ENCODE results near the gene CD82. TPM values are rescaled to one million over a fixed set of nuclear protein-coding genes. Genes with fewer than 3 reads are reported as not detected.

The CD82 gene
- total RNA-seq, 1 donor from 2014 or later, result 144 TPM

DNA sequence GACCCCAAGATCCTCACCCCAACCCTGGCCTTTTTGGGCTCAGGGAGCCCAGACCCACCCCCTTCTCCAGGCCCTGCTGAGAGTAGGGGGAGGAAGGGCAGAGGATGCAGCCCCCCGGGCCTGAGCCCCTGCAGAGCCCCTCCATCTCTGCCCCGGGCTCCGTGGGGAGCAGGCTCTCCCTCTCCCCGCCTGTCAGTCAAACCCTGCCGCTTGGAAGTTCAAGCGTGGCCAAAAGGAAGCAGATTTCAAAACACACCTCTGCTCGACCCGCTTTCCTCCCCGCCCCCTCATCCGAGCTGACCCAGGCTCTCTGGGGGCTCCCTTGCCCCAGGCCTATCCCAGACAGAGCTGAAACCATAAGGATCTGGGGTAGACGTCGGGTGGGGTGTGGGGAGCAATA, 39.0 kb upstream of the CD82 start:
- DNase-seq, result no peak
- no peaks in the 10 kb centered on the region for H3K36me3 ChIP-seq
- H3K4me1 ChIP-seq, result peaks cover 15% of the 10 kb centered on the region
- no peak overlapping the region for H3K27ac ChIP-seq
- TF ChIP-seq, protein P1, sequence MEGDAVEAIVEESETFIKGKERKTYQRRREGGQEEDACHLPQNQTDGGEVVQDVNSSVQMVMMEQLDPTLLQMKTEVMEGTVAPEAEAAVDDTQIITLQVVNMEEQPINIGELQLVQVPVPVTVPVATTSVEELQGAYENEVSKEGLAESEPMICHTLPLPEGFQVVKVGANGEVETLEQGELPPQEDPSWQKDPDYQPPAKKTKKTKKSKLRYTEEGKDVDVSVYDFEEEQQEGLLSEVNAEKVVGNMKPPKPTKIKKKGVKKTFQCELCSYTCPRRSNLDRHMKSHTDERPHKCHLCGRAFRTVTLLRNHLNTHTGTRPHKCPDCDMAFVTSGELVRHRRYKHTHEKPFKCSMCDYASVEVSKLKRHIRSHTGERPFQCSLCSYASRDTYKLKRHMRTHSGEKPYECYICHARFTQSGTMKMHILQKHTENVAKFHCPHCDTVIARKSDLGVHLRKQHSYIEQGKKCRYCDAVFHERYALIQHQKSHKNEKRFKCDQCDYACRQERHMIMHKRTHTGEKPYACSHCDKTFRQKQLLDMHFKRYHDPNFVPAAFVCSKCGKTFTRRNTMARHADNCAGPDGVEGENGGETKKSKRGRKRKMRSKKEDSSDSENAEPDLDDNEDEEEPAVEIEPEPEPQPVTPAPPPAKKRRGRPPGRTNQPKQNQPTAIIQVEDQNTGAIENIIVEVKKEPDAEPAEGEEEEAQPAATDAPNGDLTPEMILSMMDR (IDR thresholded peaks at IDR 0.05), result no peak
- no peaks in the 10 kb centered on the region for H3K9me3 ChIP-seq
- no peak for ATAC-seq
- intact Hi-C loops (cut with DNase I), result no loop called here
- peaks cover 3% of the 10 kb centered on the region for H3K27me3 ChIP-seq
- no peak overlapping the region for H3K4me3 ChIP-seq

DNA sequence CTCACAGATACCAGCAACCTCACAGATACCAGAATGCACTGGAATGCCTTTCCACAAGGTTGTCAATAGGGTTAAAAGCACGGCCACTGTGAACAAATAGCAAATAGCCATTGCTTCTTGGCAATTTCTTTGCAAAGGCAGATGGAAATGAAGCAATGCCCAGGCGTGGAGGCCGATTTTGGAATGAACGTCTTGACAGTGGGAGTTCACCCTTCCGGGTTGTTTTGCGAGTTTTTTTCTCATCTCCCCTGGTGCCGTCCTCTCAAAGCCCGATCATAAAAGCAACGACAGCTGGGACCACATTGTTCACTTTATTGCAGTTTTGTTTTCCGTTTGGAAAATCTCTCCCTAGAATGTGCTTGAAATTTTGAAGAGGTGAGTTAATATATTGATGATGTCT, 38.0 kb upstream of the CD82 start:
- DNase-seq, result no peak
- no peak overlapping the region for H3K27ac ChIP-seq
- ATAC-seq, result no peak
- no peaks in the 10 kb centered on the region for H3K36me3 ChIP-seq
- no peaks in the 10 kb centered on the region for H3K9me3 ChIP-seq
- TF ChIP-seq, protein P1 (IDR thresholded peaks at IDR 0.05), result no peak
- intact Hi-C loops (cut with DNase I), result no loop called here
- H3K4me3 ChIP-seq, result no peak overlapping the region
- H3K4me1 ChIP-seq, result peaks cover 15% of the 10 kb centered on the region
- peaks cover 3% of the 10 kb centered on the region for H3K27me3 ChIP-seq

DNA sequence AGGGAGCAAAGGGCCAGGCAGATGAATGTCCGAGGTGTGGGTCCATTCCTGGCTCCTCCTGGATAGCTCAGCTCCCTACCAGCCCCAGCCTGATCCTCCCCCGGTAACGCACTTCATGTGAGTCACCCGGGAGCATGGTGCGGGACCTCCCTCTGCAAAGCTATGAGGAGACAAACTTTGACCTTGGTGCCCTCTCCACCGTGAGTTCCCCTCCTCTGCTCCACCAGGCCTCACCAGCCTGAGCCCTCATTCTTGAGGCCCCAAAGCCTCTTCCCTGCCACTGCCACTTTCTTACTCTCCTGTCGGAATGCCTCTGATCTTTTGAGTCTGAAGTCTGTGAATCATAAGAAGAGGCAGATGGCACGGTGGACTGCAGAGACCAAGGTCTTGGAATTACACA, 37.4 kb upstream of the CD82 start:
- no peak for ATAC-seq
- Histone ChIP-seq H3K9me3 (no peaks in the 10 kb centered on the region), H3K36me3 (no peaks in the 10 kb centered on the region), H3K27ac (no peak overlapping the region), H3K4me1 (peaks cover 15% of the 10 kb centered on the region), H3K27me3 (peaks cover 3% of the 10 kb centered on the region), H3K4me3 (no peak overlapping the region)
- intact Hi-C loops (cut with DNase I), result no loop called here
- TF ChIP-seq, protein P1 (IDR thresholded peaks at IDR 0.05), result no peak
- DNase-seq, result no peak

DNA sequence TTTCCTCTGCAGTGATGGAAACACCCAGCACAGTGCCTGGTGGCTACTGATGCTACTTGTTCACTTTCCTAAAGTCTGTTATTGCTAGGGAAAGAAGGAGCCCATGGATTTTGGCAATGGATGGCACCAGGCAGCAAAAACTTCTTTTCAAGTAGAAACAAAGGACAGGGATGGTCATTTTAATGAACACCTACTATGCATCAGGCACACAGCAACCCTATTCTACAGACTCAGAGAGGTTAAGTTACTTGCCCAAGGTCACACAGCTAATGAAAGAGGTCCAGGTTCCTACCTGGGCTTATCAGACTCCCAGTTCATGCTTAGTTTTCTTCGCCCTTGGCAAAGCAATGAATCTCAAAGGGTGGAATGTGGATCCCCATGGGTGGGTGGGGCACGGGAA, 36.9 kb upstream of the CD82 start:
- Histone ChIP-seq H3K27me3 (peaks cover 3% of the 10 kb centered on the region), H3K4me3 (no peak overlapping the region), H3K27ac (no peak overlapping the region), H3K4me1 (peaks cover 15% of the 10 kb centered on the region), H3K36me3 (no peaks in the 10 kb centered on the region), H3K9me3 (no peaks in the 10 kb centered on the region)
- no peak for DNase-seq
- TF ChIP-seq, protein P1 (IDR thresholded peaks at IDR 0.05), result no peak
- intact Hi-C loops (cut with DNase I), result no loop called here
- no peak for ATAC-seq

DNA sequence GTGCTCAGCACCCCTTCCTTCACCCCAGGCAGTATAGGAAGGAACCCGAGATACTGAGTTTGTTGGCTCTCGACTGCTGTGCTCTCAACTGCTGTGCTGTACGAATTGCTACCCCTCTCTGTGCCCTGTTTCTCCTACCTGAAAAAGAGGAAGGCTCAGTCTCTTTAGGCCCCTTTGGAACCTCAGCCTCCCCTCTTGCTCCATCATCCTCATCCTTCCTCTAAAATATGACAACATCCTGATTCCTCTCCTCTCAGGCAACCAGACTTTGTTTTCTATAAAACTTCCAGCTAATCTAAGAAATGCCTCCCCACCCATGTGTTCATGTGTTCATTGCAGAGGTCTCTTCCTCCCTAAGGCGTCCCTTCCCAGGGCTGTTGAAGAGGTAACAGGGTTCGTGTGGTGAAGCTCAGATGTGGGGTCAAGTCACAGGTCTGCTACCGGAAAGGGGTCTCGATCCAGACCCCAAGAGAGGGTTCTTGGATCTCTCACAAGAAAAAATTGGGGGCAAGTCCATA, 35.5 kb upstream of the CD82 start:
- TF ChIP-seq, protein P1 (IDR thresholded peaks at IDR 0.05), result no peak
- Histone ChIP-seq H3K27ac (no peak overlapping the region), H3K4me1 (peaks cover 15% of the 10 kb centered on the region), H3K27me3 (peaks cover 3% of the 10 kb centered on the region), H3K4me3 (no peak overlapping the region), H3K9me3 (no peaks in the 10 kb centered on the region), H3K36me3 (no peaks in the 10 kb centered on the region)
- intact Hi-C loops (cut with DNase I), result no loop called here
- ATAC-seq (peak; percentile 27), DNase-seq (no peak)

Data from upper lobe of right lung (tissue), 1 donor.